Trophoblast cell (in vitro differentiated cells and primary cell): ENCODE results near the gene LAMA2.

Experiments used
- DNase-seq, 2 donors: peaks; one replicate each; pipeline ENCODE4 v3.0.0-alpha.2; 2016
- H2AFZ ChIP-seq: 2 replicates; pipeline ENCODE4 v1.6.1; 2013; ENCODE audit warnings: low read length, moderate library complexity, mild to moderate bottlenecking; ENCODE audit not compliant: insufficient read depth, poor library complexity
- H2AK5ac ChIP-seq: 2 replicates; pipeline ENCODE4 v1.6.1; 2013; ENCODE audit warnings: mild to moderate bottlenecking, low read length
- H2BK120ac ChIP-seq: 2 replicates; pipeline ENCODE4 v1.6.1; 2013; ENCODE audit warnings: low read length, mild to moderate bottlenecking, moderate library complexity; ENCODE audit not compliant: insufficient read depth, poor library complexity
- H2BK12ac ChIP-seq: 2 replicates; pipeline ENCODE4 v1.6.1; 2013; ENCODE audit warnings: mild to moderate bottlenecking, low read length, moderate library complexity
- H2BK5ac ChIP-seq: 2 replicates; pipeline ENCODE4 v1.6.1; 2013; ENCODE audit warnings: low read length, low read depth, moderate library complexity, mild to moderate bottlenecking; ENCODE audit not compliant: poor library complexity
- H3K14ac ChIP-seq: 2 replicates; pipeline ENCODE4 v1.6.1; 2013; ENCODE audit warnings: mild to moderate bottlenecking, low read length
- H3K18ac ChIP-seq: 2 replicates; pipeline ENCODE4 v1.6.1; 2013; ENCODE audit warnings: mild to moderate bottlenecking, low read length
- H3K23ac ChIP-seq: 2 replicates; pipeline ENCODE4 v1.6.1; 2013; ENCODE audit warnings: low read length
- H3K27ac ChIP-seq: 2 replicates; pipeline ENCODE4 v1.5.1; 2013; ENCODE audit warnings: low read depth, mild to moderate bottlenecking, inconsistent platforms, low read length, moderate library complexity
- H3K27me3 ChIP-seq: 2 replicates; pipeline ENCODE4 v1.6.1; 2013; ENCODE audit warnings: inconsistent platforms, mild to moderate bottlenecking, low read length, moderate library complexity; ENCODE audit not compliant: insufficient read depth
- H3K36me3 ChIP-seq, 2 experiments: 1 replicate in 1 of 2; 2 replicates in 1 of 2; pipeline ENCODE4 v1.6.1; 2013; ENCODE audit warnings: low read length in 2 of 2, mild to moderate bottlenecking in 2 of 2, moderate library complexity in 1 of 2; ENCODE audit not compliant: insufficient read depth in 2 of 2, control insufficient read depth in 1 of 2
- H3K4ac ChIP-seq: 2 replicates; pipeline ENCODE4 v1.6.1; 2013; ENCODE audit warnings: low read depth, mild to moderate bottlenecking, low read length, moderate library complexity
- H3K4me1 ChIP-seq, 2 experiments: 1 replicate in 1 of 2; 2 replicates in 1 of 2; pipeline ENCODE4 v1.6.1; 2013; ENCODE audit warnings: low read length in 2 of 2, mild to moderate bottlenecking in 2 of 2, moderate library complexity in 1 of 2; ENCODE audit not compliant: insufficient read depth in 2 of 2, control insufficient read depth in 1 of 2
- H3K4me2 ChIP-seq: 2 replicates; pipeline ENCODE4 v1.6.1; 2013; ENCODE audit warnings: inconsistent platforms, mild to moderate bottlenecking, low read length, moderate library complexity
- H3K4me3 ChIP-seq: 2 replicates; pipeline ENCODE4 v1.5.1; 2013; ENCODE audit warnings: mild to moderate bottlenecking, low read depth, low read length, inconsistent platforms
- H3K79me1 ChIP-seq: one replicate; pipeline ENCODE4 v1.6.1; 2013; ENCODE audit warnings: low read length
- H3K79me2 ChIP-seq: 2 replicates; pipeline ENCODE4 v1.6.1; 2013; ENCODE audit warnings: low read length, mild to moderate bottlenecking; ENCODE audit not compliant: control insufficient read depth, insufficient read depth, poor library complexity
- H3K9ac ChIP-seq: 2 replicates; pipeline ENCODE4 v1.6.1; 2013; ENCODE audit warnings: mild to moderate bottlenecking, low read length
- H3K9me3 ChIP-seq: 2 replicates; pipeline ENCODE4 v1.6.1; 2013; ENCODE audit warnings: low read depth, mild to moderate bottlenecking, control low read depth, inconsistent platforms, low read length; ENCODE audit not compliant: insufficient read depth
- H4K12ac ChIP-seq: 2 replicates; pipeline ENCODE4 v1.6.1; 2013; ENCODE audit warnings: low read depth, mild to moderate bottlenecking, low read length, moderate library complexity
- H4K8ac ChIP-seq: 2 replicates; pipeline ENCODE4 v1.6.1; 2013; ENCODE audit warnings: low read depth, mild to moderate bottlenecking, low read length, moderate library complexity
- H4K91ac ChIP-seq: one replicate; pipeline ENCODE4 v1.6.1; 2013; ENCODE audit warnings: low read depth, mild to moderate bottlenecking, low read length, moderate library complexity
- WGBS: extraction: QIAGEN DNeasy Blood & Tissue Kit; methylation state at CpG from one replicate; pipeline ENCODE4 v1.1.7; 2013; ENCODE audit warnings: missing lambda C conversion rate; ENCODE audit not compliant: insufficient read length, insufficient coverage; ENCODE audit errors: extremely low coverage; 5-methylcytosine and 5-hydroxymethylcytosine counted together

Gene LAMA2

DNA sequence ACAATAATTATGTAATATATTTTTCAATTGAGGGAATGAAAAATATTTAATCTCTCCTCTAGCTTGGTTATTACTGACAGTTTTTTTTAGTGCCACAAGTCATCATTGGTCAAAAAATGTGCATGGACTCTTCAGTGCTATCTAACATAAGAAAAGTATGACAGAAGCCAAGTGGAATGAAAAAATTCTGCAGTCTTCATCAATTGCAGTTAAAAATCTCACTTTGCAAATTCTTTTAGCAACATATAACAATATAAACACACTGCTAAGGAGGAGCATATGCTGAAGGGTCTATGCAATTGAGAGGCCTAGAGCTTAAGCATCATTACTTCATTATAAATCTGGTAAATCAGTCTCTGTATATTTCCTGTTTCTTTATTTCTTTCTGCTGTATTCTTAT is 652.0 kb downstream of the LAMA2 start:
- Histone ChIP-seq H3K14ac (no peak overlapping the region), H4K8ac (no peak overlapping the region), H3K9me3 (no peaks in the 10 kb centered on the region), H3K18ac (no peak overlapping the region), H3K4me1 (no peaks in the 10 kb centered on the region), H2BK5ac (no peak overlapping the region), H3K79me1 (no peaks in the 10 kb centered on the region), H3K4me2 (no peak overlapping the region), H3K4ac (no peak overlapping the region), H3K27me3 (no peaks in the 10 kb centered on the region), H4K12ac (no peak overlapping the region), H3K36me3 (no peaks in the 10 kb centered on the region), H2BK12ac (no peak overlapping the region), H3K4me3 (no peak overlapping the region), H2AK5ac (no peak overlapping the region), H3K23ac (no peak overlapping the region), H2BK120ac (no peak overlapping the region), H3K27ac (no peak overlapping the region), H4K91ac (no peak overlapping the region), H3K79me2 (no peaks in the 10 kb centered on the region), H2AFZ (no peak overlapping the region), H3K9ac (no peak overlapping the region)
- DNase-seq: peak in 1 of 2 donors; percentile 17

DNA sequence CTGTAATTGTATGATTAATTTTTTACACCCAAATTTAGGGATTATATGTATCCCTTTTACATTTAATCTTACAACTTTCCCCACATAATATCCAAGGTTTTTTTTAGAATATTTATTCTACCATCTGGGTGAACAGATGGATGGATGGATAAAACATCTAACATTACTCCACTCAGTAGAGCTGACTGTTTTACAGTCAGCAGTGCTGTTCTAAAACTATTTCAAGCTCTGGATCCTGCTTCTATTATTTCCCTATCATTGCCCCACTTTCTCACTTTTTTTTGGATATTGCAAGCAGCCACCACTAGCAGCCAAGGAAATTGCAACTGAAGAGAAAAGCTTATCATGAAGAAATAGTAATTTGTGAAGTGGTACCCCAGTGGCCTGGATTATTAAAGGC is 653.3 kb downstream of the LAMA2 start:
- Histone ChIP-seq H2BK5ac (no peak overlapping the region), H3K4ac (no peak overlapping the region), H2AK5ac (no peak overlapping the region), H2BK120ac (no peak overlapping the region), H3K36me3 (no peaks in the 10 kb centered on the region), H3K79me1 (no peaks in the 10 kb centered on the region), H3K27ac (no peak overlapping the region), H3K4me3 (no peak overlapping the region), H3K4me2 (no peak overlapping the region), H3K27me3 (no peaks in the 10 kb centered on the region), H3K9me3 (no peaks in the 10 kb centered on the region), H4K8ac (no peak overlapping the region), H4K91ac (no peak overlapping the region), H3K79me2 (no peaks in the 10 kb centered on the region), H4K12ac (no peak overlapping the region), H3K18ac (no peak overlapping the region), H2AFZ (no peak overlapping the region), H3K9ac (no peak overlapping the region), H3K14ac (no peak overlapping the region), H2BK12ac (no peak overlapping the region), H3K4me1 (no peaks in the 10 kb centered on the region), H3K23ac (no peak overlapping the region)
- DNase-seq: no peak

DNA sequence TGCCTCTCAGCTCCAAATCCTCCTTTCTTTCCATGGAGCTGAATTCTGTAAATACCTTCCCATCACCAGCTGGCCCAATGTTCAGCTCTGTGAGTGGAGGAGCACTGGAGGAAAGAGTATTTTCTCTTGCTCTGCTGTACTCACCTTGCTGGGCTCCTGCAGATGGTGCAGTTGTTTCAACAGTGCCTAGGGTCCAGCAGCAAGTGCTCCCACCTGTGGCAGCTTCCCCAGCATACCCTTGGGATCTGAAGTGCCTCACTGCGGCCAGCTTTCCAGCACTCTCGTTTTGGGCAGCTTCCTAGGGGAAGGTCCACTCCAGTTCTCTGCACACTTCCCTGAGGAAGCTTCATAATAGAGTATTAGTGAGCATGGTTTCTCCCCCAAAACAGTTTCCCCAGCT is 656.1 kb downstream of the LAMA2 start:
- Histone ChIP-seq H2BK12ac (no peak overlapping the region), H3K4me2 (no peak overlapping the region), H3K4me1 (no peaks in the 10 kb centered on the region), H3K27me3 (no peaks in the 10 kb centered on the region), H2AFZ (no peak overlapping the region), H3K23ac (no peak overlapping the region), H3K14ac (no peak overlapping the region), H4K12ac (no peak overlapping the region), H4K91ac (no peak overlapping the region), H3K18ac (no peak overlapping the region), H3K27ac (no peak overlapping the region), H3K36me3 (no peaks in the 10 kb centered on the region), H3K4me3 (no peak overlapping the region), H3K79me2 (no peaks in the 10 kb centered on the region), H2BK120ac (no peak overlapping the region), H4K8ac (no peak overlapping the region), H2BK5ac (no peak overlapping the region), H3K9ac (no peak overlapping the region), H3K4ac (no peak overlapping the region), H3K79me1 (no peaks in the 10 kb centered on the region), H2AK5ac (no peak overlapping the region), H3K9me3 (no peaks in the 10 kb centered on the region)
- WGBS: no CpG with 5 or more reads among the region's 2 CpGs
- DNase-seq: no peak

- Histone ChIP-seq H3K23ac (no peak overlapping the region), H4K12ac (no peak overlapping the region), H2BK5ac (no peak overlapping the region), H3K4me3 (no peak overlapping the region), H2BK12ac (no peak overlapping the region), H3K27ac (no peak overlapping the region), H3K4ac (no peak overlapping the region), H2BK120ac (no peak overlapping the region), H3K18ac (no peak overlapping the region), H3K36me3 (no peaks in the 10 kb centered on the region), H3K9me3 (no peaks in the 10 kb centered on the region), H3K9ac (no peak overlapping the region), H3K27me3 (no peaks in the 10 kb centered on the region), H4K8ac (no peak overlapping the region), H3K4me1 (peaks cover 4 to 7% of the 10 kb centered on the region in 2 experiments), H3K4me2 (no peak overlapping the region), H2AK5ac (no peak overlapping the region), H3K79me2 (no peaks in the 10 kb centered on the region), H4K91ac (no peak overlapping the region), H3K79me1 (peaks cover 6% of the 10 kb centered on the region), H3K14ac (no peak overlapping the region), H2AFZ (no peak overlapping the region)
- no peak for DNase-seq
- WGBS: 100% methylated on average over 1 of the region's 2 CpGs
Measured at GRCh38 chr6:129542705-129543104, 659.8 kb downstream of the LAMA2 start.

- H3K4ac ChIP-seq: no peak overlapping the region
- H3K4me2 ChIP-seq: no peak overlapping the region
- H2BK5ac ChIP-seq: no peak overlapping the region
- H4K8ac ChIP-seq: no peak overlapping the region
- peaks cover 4 to 7% of the 10 kb centered on the region in 2 experiments for H3K4me1 ChIP-seq
- H4K12ac ChIP-seq: no peak overlapping the region
- no peak overlapping the region for H3K14ac ChIP-seq
- WGBS: no CpG with 5 or more reads among the region's 2 CpGs
- no peak overlapping the region for H3K23ac ChIP-seq
- no peaks in the 10 kb centered on the region for H3K9me3 ChIP-seq
- H2BK120ac ChIP-seq: peak overlapping the region; percentile 60
- H3K36me3 ChIP-seq: no peaks in the 10 kb centered on the region
- no peaks in the 10 kb centered on the region for H3K27me3 ChIP-seq
- H3K27ac ChIP-seq: peak overlapping the region; percentile 76
- H2AFZ ChIP-seq: no peak overlapping the region
- no peak overlapping the region for H3K9ac ChIP-seq
- H3K18ac ChIP-seq: no peak overlapping the region
- H3K4me3 ChIP-seq: no peak overlapping the region
- DNase-seq: no peak
- H2AK5ac ChIP-seq: no peak overlapping the region
- no peak overlapping the region for H4K91ac ChIP-seq
- H2BK12ac ChIP-seq: no peak overlapping the region
- peaks cover 6% of the 10 kb centered on the region for H3K79me1 ChIP-seq
- no peaks in the 10 kb centered on the region for H3K79me2 ChIP-seq
Measured at GRCh38 chr6:129543981-129544380, 661.0 kb downstream of the LAMA2 start.
